CD8-positive, alpha-beta memory T cell (primary cell): Measurements from ENCODE around the gene OGG1. TPM values are rescaled to one million over a fixed set of nuclear protein-coding genes. Genes with fewer than 3 reads are reported as not detected.

Experiments used
- CTCF ChIA-PET: fragments of 350-600 bp; sonication (Branson Sonifier 250); formaldehyde crosslinking; loops from one replicate; lab custom pipeline; 2021; ENCODE audit warnings: antibody characterized with exemption; lab: Charles Lee
- POLR2A ChIA-PET: fragments of 350-600 bp; sonication (Branson Sonifier 250); formaldehyde crosslinking; loops from one replicate; lab custom pipeline; 2021; ENCODE audit warnings: antibody characterized with exemption; lab: Charles Lee
- DNase-seq, 5 donors: peaks; one replicate each; pipeline versions ENCODE4 v3.0.0 to v3.0.0-alpha.2; 2020 to 2022; ENCODE audit warnings: mixed read lengths in 1 of 5
- H3K27ac ChIP-seq: one replicate; pipeline ENCODE4 v1.7.0; 2013; ENCODE audit warnings: low read depth, mild to moderate bottlenecking, low read length, moderate library complexity
- H3K27me3 ChIP-seq: 2 replicates; pipeline ENCODE4 v1.7.0; 2013; ENCODE audit warnings: low read length, mild to moderate bottlenecking; ENCODE audit not compliant: insufficient read depth, poor library complexity, severe bottlenecking
- H3K36me3 ChIP-seq: 2 replicates; pipeline ENCODE4 v1.7.0; 2013; ENCODE audit warnings: mild to moderate bottlenecking, low read length, moderate library complexity; ENCODE audit not compliant: insufficient read depth
- H3K4me1 ChIP-seq: 2 replicates; pipeline ENCODE4 v1.7.0; 2013; ENCODE audit warnings: mild to moderate bottlenecking, low read length, moderate library complexity; ENCODE audit not compliant: insufficient read depth
- H3K4me3 ChIP-seq: 2 replicates; pipeline ENCODE4 v1.7.0; 2013; ENCODE audit warnings: mild to moderate bottlenecking, low read length
- H3K9me3 ChIP-seq: 2 replicates; pipeline ENCODE4 v1.7.0; 2013; ENCODE audit warnings: mild to moderate bottlenecking, low read length
- H3K27ac Mint-ChIP-seq, 8 donors: one replicate each; pipeline ENCODE4 v1.8.0; 2020 to 2021; ENCODE audit warnings: mixed read lengths in 8 of 8, mild to moderate bottlenecking in 6 of 8, inconsistent platforms in 3 of 8, moderate library complexity in 3 of 8
- H3K27me3 Mint-ChIP-seq, 2 donors: one replicate each; pipeline ENCODE4 v1.8.0; 2020 to 2021; ENCODE audit warnings: mixed read lengths in 2 of 2, mild to moderate bottlenecking in 1 of 2, moderate library complexity in 1 of 2
- H3K36me3 Mint-ChIP-seq, 3 donors: one replicate each; pipeline ENCODE4 v1.8.0; 2020 to 2021; ENCODE audit warnings: mixed read lengths in 3 of 3, inconsistent platforms in 1 of 3, mild to moderate bottlenecking in 1 of 3
- H3K4me1 Mint-ChIP-seq, 3 donors: one replicate each; pipeline ENCODE4 v1.8.0; 2020 to 2021; ENCODE audit warnings: mixed read lengths in 3 of 3, inconsistent platforms in 1 of 3, mild to moderate bottlenecking in 1 of 3
- H3K4me3 Mint-ChIP-seq, 7 donors: one replicate each; pipeline ENCODE4 v1.8.0; 2020 to 2021; ENCODE audit warnings: mixed read lengths in 7 of 7, mild to moderate bottlenecking in 6 of 7, moderate library complexity in 4 of 7, inconsistent platforms in 2 of 7
- H3K9me3 Mint-ChIP-seq, 5 donors: one replicate each; pipeline ENCODE4 v1.8.0; 2020 to 2022; ENCODE audit warnings: mixed read lengths in 5 of 5, mild to moderate bottlenecking in 3 of 5, moderate library complexity in 2 of 5, inconsistent platforms in 1 of 5
- polyA plus RNA-seq: library from polyadenylated mRNA; unstranded; fragments of 300-500 nt; fragmentation: Illumina TruSeq; gene quantifications from one replicate; pipeline ENCODE4 v1.2.3, GENCODE V29; 2021
- total RNA-seq, 2 experiments: library from RNA; stranded (reverse); gene quantifications; one replicate each; pipeline ENCODE4 v1.2.3, GENCODE V29; 2021

Gene OGG1
- total and polyA plus RNA-seq, 3 experiments from 2014 or later, result 25.8 to 32.1 (median 30.5) TPM

- no peaks in the 10 kb centered on the region for H3K9me3 Mint-ChIP-seq
- Histone ChIP-seq H3K27me3 (no peaks in the 10 kb centered on the region), H3K4me1 (no peaks in the 10 kb centered on the region), H3K36me3 (peaks cover 5% of the 10 kb centered on the region), H3K4me3 (no peak overlapping the region), H3K27ac (no peak overlapping the region), H3K9me3 (no peaks in the 10 kb centered on the region)
- H3K27me3 Mint-ChIP-seq, result no peaks in the 10 kb centered on the region
- H3K4me3 Mint-ChIP-seq, result peak overlapping the region in 1 of 7 donors; percentile 48
- CTCF ChIA-PET, result no interaction called here
- H3K36me3 Mint-ChIP-seq, result peaks cover 16 to 23% (median 16%) of the 10 kb centered on the region in 3 donors
- POLR2A ChIA-PET, result no interaction called here
- H3K27ac Mint-ChIP-seq, result peak overlapping the region in 1 of 8 donors; percentile 75
- H3K4me1 Mint-ChIP-seq, result peaks cover 3 to 11% (median 7%) of the 10 kb centered on the region in 3 donors
- no peak for DNase-seq
Measured at GRCh38 chr3:9762871-9763270, 13.1 kb downstream of the OGG1 start.

GRCh38 chr3:9765865-9766264, 16.1 kb downstream of the OGG1 start:
- Histone ChIP-seq H3K4me3 (no peak overlapping the region), H3K36me3 (no peaks in the 10 kb centered on the region), H3K27ac (no peak overlapping the region), H3K9me3 (no peaks in the 10 kb centered on the region), H3K4me1 (peaks cover 8% of the 10 kb centered on the region), H3K27me3 (no peaks in the 10 kb centered on the region)
- H3K27me3 Mint-ChIP-seq, result peaks cover 0 to 4% of the 10 kb centered on the region in 2 donors
- H3K9me3 Mint-ChIP-seq, result no peaks in the 10 kb centered on the region
- peaks cover 0 to 3% (median 2%) of the 10 kb centered on the region in 3 donors for H3K36me3 Mint-ChIP-seq
- POLR2A ChIA-PET, result no interaction called here
- no peak for DNase-seq
- H3K4me3 Mint-ChIP-seq, result no peak overlapping the region
- peaks cover 15 to 32% (median 16%) of the 10 kb centered on the region in 3 donors for H3K4me1 Mint-ChIP-seq
- CTCF ChIA-PET, result no interaction called here
- H3K27ac Mint-ChIP-seq, result peak overlapping the region in 1 of 8 donors; percentile 88

GRCh38 chr3:9767418-9767817, 17.7 kb downstream of the OGG1 start:
- no peak overlapping the region for H3K4me3 Mint-ChIP-seq
- Histone ChIP-seq H3K4me3 (no peak overlapping the region), H3K27me3 (no peaks in the 10 kb centered on the region), H3K36me3 (no peaks in the 10 kb centered on the region), H3K27ac (no peak overlapping the region), H3K4me1 (peaks cover 8% of the 10 kb centered on the region), H3K9me3 (no peaks in the 10 kb centered on the region)
- H3K27me3 Mint-ChIP-seq, result peaks cover 0 to 4% of the 10 kb centered on the region in 2 donors
- H3K27ac Mint-ChIP-seq, result peak overlapping the region in 4 of 8 donors; percentile 17 to 87 (median 66)
- peaks cover 15 to 32% (median 16%) of the 10 kb centered on the region in 3 donors for H3K4me1 Mint-ChIP-seq
- H3K9me3 Mint-ChIP-seq, result no peaks in the 10 kb centered on the region
- CTCF ChIA-PET, result no interaction called here
- POLR2A ChIA-PET, result no interaction called here
- no peaks in the 10 kb centered on the region for H3K36me3 Mint-ChIP-seq
- DNase-seq, result no peak

GRCh38 chr3:9768141-9768775, 18.5 kb downstream of the OGG1 start:
- Histone ChIP-seq H3K27me3 (no peaks in the 10 kb centered on the region), H3K9me3 (no peaks in the 10 kb centered on the region), H3K27ac (no peak overlapping the region), H3K4me1 (peaks cover 8% of the 10 kb centered on the region), H3K4me3 (no peak overlapping the region), H3K36me3 (no peaks in the 10 kb centered on the region)
- Mint-ChIP-seq H3K9me3 (no peaks in the 10 kb centered on the region), H3K4me3 (no peak overlapping the region), H3K27ac (peak overlapping the region in 2 of 8 donors; percentile 43 to 47), H3K36me3 (peaks cover 0 to 3% (median 0%) of the 10 kb centered on the region in 3 donors), H3K4me1 (peaks cover 15 to 32% (median 16%) of the 10 kb centered on the region in 3 donors), H3K27me3 (peaks cover 0 to 6% of the 10 kb centered on the region in 2 donors)
- ChIA-PET POLR2A (no interaction called here), CTCF (interaction anchor here (0.7 to 1.3 kb wide), 2 partner anchors 12 to 24 kb away, joined by 3 read pairs; partner anchors contain the start of gene ARPC4)
- DNase-seq, result no peak

GRCh38 chr3:9769012-9769411, 19.3 kb downstream of the OGG1 start:
- Mint-ChIP-seq H3K4me3 (peak overlapping the region; percentile 49 to 73 (median 69)), H3K27me3 (peaks cover 0 to 6% of the 10 kb centered on the region in 2 donors), H3K36me3 (peaks cover 0 to 3% (median 0%) of the 10 kb centered on the region in 3 donors), H3K27ac (peak overlapping the region in 5 of 8 donors; percentile 23 to 97 (median 80)), H3K4me1 (peaks cover 15 to 32% (median 16%) of the 10 kb centered on the region in 3 donors), H3K9me3 (no peaks in the 10 kb centered on the region)
- ChIA-PET CTCF (interaction anchor here (0.7 to 1.3 kb wide), 2 partner anchors 11 to 24 kb away, joined by 3 read pairs; partner anchors contain the start of gene ARPC4), POLR2A (interaction anchor here (0.8 kb wide), 1 partner anchor 815 kb away, joined by 6 read pairs; no protein-coding TSS in a partner anchor)
- peaks cover 8% of the 10 kb centered on the region for H3K4me1 ChIP-seq
- H3K4me3 ChIP-seq, result no peak overlapping the region
- no peaks in the 10 kb centered on the region for H3K9me3 ChIP-seq
- H3K27me3 ChIP-seq, result no peaks in the 10 kb centered on the region
- H3K36me3 ChIP-seq, result no peaks in the 10 kb centered on the region
- no peak overlapping the region for H3K27ac ChIP-seq
- no peak for DNase-seq

- no peak within 1 kb of the TSS for H3K27ac ChIP-seq
- H3K4me1 ChIP-seq, result peaks cover 8% of the 10 kb centered on the region
- Mint-ChIP-seq H3K4me1 (peaks cover 15 to 32% (median 16%) of the 10 kb centered on the region in 3 donors), H3K36me3 (peaks cover 0 to 3% (median 0%) of the 10 kb centered on the region in 3 donors), H3K27me3 (peaks cover 0 to 6% of the 10 kb centered on the region in 2 donors), H3K9me3 (no peaks in the 10 kb centered on the region), H3K27ac (peak within 1 kb of the TSS in 5 of 8 donors; percentile 23 to 97 (median 80)), H3K4me3 (peak within 1 kb of the TSS; percentile 60 to 74 (median 71))
- DNase-seq, result peak in 4 of 5 donors; percentile 24 to 56 (median 29)
- peak within 1 kb of the TSS; percentile 47 for H3K4me3 ChIP-seq
- H3K9me3 ChIP-seq, result no peaks in the 10 kb centered on the region
- ChIA-PET POLR2A (interaction anchor here (0.6 to 0.8 kb wide), 3 partner anchors 17 to 814 kb away, joined by 5 to 7 read pairs (median 6); partner anchors contain the start of gene ARPC4), CTCF (interaction anchor here (1.3 kb wide), 1 partner anchor 11 kb away, joined by 3 read pairs; no protein-coding TSS in a partner anchor)
- H3K27me3 ChIP-seq, result no peaks in the 10 kb centered on the region
- no peaks in the 10 kb centered on the region for H3K36me3 ChIP-seq
Measured at GRCh38 chr3:9769426-9770275, 19.9 kb downstream of the OGG1 start, which contains the start of gene CAMK1. TSS of gene CAMK1 (minus strand) at chr3:9769947. CDS start at chr3:9767749, 2,198 bp downstream.

- Histone ChIP-seq H3K9me3 (no peaks in the 10 kb centered on the region), H3K4me1 (peaks cover 8% of the 10 kb centered on the region), H3K27me3 (no peaks in the 10 kb centered on the region), H3K27ac (no peak overlapping the region), H3K4me3 (peak overlapping the region; percentile 47), H3K36me3 (no peaks in the 10 kb centered on the region)
- Mint-ChIP-seq H3K9me3 (no peaks in the 10 kb centered on the region), H3K27me3 (peaks cover 0 to 6% of the 10 kb centered on the region in 2 donors), H3K36me3 (peaks cover 0 to 3% (median 0%) of the 10 kb centered on the region in 3 donors), H3K27ac (peak overlapping the region in 1 of 8 donors; percentile 93), H3K4me3 (peak overlapping the region in 6 of 7 donors; percentile 35 to 74 (median 58)), H3K4me1 (peaks cover 15 to 32% (median 18%) of the 10 kb centered on the region in 3 donors)
- POLR2A ChIA-PET, result interaction anchor here (0.7 kb wide), 1 partner anchor 22 kb away, joined by 7 read pairs; the partner anchor contains the start of gene ARPC4
- CTCF ChIA-PET, result no interaction called here
- DNase-seq, result no peak
Measured at GRCh38 chr3:9770276-9770812, 20.6 kb downstream of the OGG1 start.
